Astrocyte (in vitro differentiated cells and primary cell): ENCODE results near the gene LSP1.

Experiments
- CTCF ChIP-seq: IDR thresholded peaks from 2 replicates; pipeline ENCODE4 v1.5.1; 2011; ENCODE audit warnings: low read depth, mild to moderate bottlenecking, inconsistent platforms, low read length, moderate library complexity; ENCODE audit not compliant: insufficient read depth
- EZH2 ChIP-seq: IDR thresholded peaks from 2 replicates; pipeline ENCODE4 v1.6.1; 2012; ENCODE audit warnings: mild to moderate bottlenecking, low read length, inconsistent platforms; ENCODE audit not compliant: insufficient read depth

GRCh38 chr11:1924181-1924580 lies 71.3 kb downstream of the LSP1 start:
- TF ChIP-seq CTCF (no peak), EZH2 (no peak)
